Left kidney (tissue), 2 donors: ENCODE data around the gene SLC7A9. TPM values are rescaled to one million over a fixed set of nuclear protein-coding genes. Genes with fewer than 3 reads are reported as not detected.
"Not testable (repeated sequence)": the region's sequence is repeated elsewhere in the genome, so short reads cannot be mapped to it uniquely, and the experiment has no call there.

ENCODE experiments used
- DNase-seq: peaks from one replicate; pipeline ENCODE4 v3.0.0-alpha.2; 2013
- polyA plus RNA-seq: library from polyadenylated mRNA; unstranded; fragments of 120-200 nt; gene quantifications from one replicate; pipeline ENCODE4 v1.2.1, GENCODE V29; 2013; ENCODE audit not compliant: insufficient read length

The SLC7A9 gene
- polyA plus RNA-seq, 1 donor = 15.4 TPM

DNA sequence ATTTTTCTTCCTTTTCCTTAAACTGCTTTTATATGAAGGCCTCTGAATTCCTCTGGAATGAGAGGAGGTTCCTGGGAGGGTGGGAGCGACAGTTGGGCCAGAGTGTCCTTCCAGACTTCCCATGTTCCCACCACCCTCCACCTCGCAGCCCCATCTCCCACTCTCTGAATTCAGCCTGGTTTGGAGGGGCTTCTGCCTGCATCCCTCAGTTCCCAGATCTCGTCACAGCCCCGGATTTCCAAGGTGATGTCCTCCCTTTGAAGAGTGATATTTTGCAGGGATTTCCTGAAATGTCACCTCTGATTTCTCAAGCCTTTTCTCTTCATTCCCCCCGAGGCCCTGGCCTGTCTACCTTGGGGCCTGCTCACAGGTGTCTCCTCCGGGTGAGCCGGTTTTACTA, 16.7 kb upstream of the SLC7A9 start:
- no peak for DNase-seq

DNA sequence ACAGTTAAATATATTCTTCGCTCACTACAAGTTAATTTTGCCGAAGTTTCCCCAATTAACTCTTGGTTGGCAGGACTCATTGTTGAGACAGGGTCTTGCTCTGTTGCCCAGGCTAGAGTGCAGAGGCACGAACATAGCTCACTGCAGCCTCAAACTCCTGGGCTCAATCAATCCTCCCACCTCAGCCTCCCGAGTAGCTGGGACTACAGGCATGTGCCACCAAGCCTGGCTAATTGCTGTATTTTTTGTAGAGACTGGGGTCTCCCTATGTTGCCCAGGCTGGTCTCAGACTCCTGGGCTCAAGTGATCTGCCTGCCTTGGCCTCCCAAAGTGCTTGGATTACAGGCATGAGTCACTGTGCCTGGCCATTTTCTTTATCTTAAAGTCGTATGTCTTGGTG, 15.7 kb upstream of the SLC7A9 start:
- DNase-seq = not testable (repeated sequence)

DNA sequence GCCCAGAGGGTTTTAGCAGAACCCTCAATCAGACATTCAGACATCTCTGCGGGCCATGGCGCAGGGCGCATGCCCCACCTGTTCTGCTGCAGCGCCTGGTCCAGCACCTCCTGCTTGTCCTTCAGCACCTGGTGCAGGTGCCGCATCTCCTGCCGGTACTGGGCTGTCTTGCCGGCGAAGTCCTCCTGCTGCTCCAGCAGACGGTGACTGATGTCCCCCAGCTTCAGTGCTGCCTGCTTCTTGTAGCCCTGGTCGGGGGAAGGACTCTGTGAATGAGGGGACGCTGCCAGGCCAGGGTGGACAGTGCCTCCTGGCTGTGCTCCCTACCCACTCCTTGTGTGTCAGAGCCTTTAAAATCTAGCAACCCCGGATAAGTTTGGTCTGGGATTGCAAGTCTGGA, 12.2 kb upstream of the SLC7A9 start:
- DNase-seq = no peak

DNA sequence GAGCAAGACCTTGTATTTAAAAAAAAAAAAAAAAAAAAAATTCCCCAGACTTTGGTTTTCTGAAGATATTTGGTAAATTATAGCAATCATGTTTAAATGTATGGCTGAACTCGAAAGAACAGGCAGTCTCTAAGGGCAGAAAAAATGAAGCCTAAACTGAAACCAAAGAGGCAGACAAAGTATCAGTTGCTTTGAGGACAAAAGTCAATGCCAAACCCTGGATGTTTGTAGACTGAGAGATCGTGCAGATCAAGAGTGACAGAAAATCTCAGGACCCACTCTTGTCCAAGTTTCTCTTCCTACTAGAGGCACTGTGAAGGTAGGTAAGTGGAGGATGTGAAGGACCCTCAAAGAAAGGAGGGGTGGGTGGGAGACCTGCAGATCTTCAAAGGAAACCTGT, 11.1 kb upstream of the SLC7A9 start:
- DNase-seq = no peak

- DNase-seq = no peak
These were observed 10.2 kb upstream of the SLC7A9 start for GRCh38 chr19:32879741-32880140.

DNA sequence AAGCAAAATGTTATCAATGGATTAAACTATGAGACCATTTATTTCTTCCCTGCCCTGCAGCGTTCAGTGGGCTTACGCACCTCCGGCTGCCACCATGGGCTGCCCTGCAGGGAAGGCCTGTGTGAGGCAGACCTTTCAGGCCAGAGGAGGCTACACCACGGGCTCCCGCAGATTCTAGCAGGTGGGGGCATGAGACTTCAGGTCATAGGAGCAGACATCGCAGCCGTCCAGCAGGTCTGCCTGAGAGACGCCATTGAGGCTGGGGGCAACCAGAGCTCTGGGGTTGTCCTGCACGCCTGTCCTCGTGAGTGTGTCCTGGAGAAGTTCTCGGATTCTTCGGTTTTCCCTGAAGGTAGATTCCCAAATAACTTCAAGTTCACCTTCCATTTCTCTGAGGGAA, 9.4 kb upstream of the SLC7A9 start:
- DNase-seq = no peak

- DNase-seq = no peak
These were observed 8.6 kb upstream of the SLC7A9 start for GRCh38 chr19:32877977-32878745.

GRCh38 chr19:32877323-32877912, 7.9 kb upstream of the SLC7A9 start:
- DNase-seq = no peak

DNA sequence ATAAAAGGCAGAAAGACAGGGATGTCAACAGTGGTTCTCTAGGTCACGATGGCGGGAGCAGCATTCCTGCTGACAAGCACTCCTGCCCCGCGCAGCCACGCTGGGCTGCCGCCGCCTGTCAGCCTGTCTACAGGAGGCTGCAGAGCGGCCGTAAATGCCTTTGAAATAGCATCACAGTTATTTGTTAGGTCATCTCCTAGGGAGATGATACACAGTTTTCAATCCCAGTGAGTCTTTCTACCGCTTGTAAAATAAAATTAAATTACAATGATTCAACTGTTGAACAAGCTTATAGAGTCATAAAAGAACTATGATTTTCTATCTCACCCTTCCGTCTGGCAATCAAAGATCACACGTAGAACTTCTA, 7.3 kb upstream of the SLC7A9 start:
- no peak for DNase-seq

- no peak for DNase-seq
These were observed 6.8 kb upstream of the SLC7A9 start for GRCh38 chr19:32876236-32876918.

GRCh38 chr19:32875428-32875827, 5.9 kb upstream of the SLC7A9 start:
- no peak for DNase-seq

- no peak for DNase-seq
These were observed 5.0 kb upstream of the SLC7A9 start for GRCh38 chr19:32874605-32875004.

DNA sequence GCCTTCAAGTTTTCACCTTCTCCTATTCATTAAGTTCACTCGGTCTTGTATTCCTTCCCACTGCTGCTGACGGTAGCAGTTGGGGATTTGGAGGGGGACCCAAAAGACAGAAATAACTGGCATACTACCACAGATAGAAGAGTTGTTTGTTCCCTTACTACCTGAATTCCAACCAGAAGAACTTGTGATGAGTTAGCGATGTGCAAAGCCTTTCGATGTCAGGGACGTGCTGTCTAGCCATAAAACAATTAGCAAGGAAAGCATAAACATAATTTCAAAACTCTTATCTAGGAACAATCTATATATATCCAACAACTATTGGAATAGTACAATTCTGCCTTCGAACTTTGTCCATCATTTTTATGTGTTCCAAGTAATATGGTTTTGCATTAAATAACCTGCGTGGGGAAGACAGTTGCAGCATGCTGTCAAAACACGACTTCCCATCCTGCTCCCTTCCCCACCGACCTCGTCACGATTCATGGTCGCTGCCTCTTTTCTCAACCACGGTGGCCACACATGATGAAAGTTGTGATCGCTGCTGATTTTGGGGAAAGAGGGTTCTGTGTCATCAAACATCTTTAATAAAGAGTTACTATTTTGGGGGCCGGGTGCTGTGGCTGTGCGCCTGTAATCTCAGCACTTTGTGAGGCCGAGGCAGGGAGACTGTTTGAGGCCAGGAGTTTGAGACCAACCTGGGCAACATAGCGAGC, 3.8 kb upstream of the SLC7A9 start:
- DNase-seq = no peak

DNA sequence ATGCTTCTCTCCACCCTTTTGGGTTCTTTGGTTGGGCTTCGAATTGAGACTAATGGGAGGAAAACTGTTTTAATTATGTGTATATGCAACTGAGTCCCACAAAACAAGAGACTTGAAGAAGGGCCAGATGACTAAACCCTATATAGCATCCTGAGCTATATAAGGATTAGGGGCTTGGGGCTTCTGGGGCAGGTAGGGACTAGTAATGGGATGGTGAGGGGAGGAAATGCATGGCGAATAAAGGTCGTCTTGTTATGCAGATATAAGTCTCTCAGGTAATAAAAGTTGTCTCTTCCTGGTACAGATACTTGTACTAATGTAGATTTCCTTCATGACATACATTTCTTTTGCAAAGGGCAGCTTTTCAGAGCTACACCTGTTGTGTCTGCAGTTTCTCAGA, 2.8 kb upstream of the SLC7A9 start:
- DNase-seq = no peak

GRCh38 chr19:32870981-32871451, 1.4 kb upstream of the SLC7A9 start:
- no peak for DNase-seq

- no peak for DNase-seq
These were observed 503 bp upstream of the SLC7A9 start for GRCh38 chr19:32869966-32870573.

- no peak for DNase-seq
These were observed 1.2 kb downstream of the SLC7A9 start for GRCh38 chr19:32868206-32868950.

- DNase-seq = not testable (repeated sequence)
These were observed 2.1 kb downstream of the SLC7A9 start for GRCh38 chr19:32867436-32867835.

DNA sequence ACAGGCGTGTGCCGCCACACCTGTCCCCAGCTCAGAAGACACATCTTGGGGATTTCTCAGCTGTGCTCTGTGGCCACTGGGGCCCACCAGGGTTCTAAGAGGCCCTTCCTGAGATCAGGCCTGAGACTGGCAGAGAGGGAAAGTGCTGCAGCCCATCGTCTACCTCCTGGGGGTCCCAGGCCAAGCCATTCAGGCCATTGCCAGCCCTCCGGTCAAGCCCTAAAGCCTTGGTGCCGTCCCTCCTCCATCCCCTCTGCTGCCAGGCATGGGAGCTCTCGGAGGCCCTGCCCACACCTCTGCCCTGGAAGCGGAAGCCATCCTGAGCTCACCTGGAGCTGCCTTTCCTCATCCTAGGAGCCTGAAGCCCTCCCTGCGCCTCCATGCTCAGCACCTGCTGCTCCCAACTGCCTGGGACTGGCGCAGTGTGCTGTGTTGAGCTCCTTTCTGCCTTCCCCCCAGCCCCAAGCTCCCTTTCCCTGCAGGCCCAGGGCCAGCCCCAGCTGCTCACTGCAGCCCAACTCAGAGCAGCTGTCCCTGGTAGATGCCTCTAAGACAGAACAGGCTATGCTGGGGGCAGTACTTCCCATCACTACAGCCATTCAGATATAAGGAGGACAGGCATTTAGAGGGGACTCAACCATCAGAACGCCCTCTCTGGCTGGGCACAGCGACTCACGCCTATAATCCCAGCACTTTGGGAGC, 2.9 kb downstream of the SLC7A9 start:
- no peak for DNase-seq

DNA sequence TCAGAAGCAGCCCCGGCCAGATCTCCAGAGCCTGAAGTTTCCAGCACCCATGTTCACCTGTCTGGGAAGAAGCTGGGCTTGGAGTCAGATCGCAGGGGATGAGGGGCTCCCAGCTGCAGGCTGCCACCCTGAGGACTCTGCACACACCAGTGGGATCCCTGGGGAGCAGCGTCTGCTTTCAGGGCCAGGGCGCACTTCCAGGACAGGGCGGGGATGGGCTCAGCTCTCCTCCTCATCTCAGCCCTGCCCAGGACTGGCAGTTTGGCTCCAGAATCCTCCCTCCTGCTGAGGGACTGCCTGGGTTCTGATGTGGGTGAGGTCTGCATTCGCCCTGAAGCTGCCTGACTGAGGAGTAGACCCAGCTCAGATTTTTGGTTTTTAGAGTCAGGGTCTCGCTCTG, 3.5 kb downstream of the SLC7A9 start:
- DNase-seq = no peak

- no peak for DNase-seq
These were observed 4.2 kb downstream of the SLC7A9 start for GRCh38 chr19:32865326-32865725.
